ENCODE results near the gene SLC4A3.

The SLC4A3 gene

GRCh38 chr2:219613461-219614070, 13.9 kb upstream of the SLC4A3 start:
- no peak for DNase-seq (ENCODE audit: low spot score)

- DNase-seq (ENCODE audit: low spot score), result no peak
These were observed 13.2 kb upstream of the SLC4A3 start for GRCh38 chr2:219614076-219614860.

DNA sequence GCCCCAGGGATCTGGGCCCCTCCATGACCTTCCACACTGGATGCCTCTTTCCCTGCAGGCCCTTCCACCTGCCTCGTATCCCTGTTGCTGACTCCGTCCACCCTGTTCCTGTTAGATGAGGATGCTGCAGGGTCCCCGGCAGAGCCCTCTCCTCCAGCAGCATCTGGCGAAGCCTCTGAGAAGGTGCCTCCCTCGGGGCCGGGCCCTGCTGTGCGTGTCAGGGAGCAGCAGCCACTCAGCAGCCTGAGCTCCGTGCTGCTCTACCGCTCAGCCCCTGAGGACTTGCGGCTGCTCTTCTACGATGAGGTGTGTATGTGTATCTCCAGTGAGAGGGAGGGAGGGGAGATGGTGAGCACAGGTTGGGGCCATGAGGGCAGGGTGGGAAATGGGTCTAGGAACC, 12.4 kb upstream of the SLC4A3 start:
- no peak for DNase-seq (ENCODE audit: low spot score)

- no peak for DNase-seq (ENCODE audit: low spot score)
These were observed 11.5 kb upstream of the SLC4A3 start for GRCh38 chr2:219615894-219616293.

- DNase-seq (ENCODE audit: low spot score), result no peak
These were observed 10.9 kb upstream of the SLC4A3 start for GRCh38 chr2:219616550-219616949.

DNA sequence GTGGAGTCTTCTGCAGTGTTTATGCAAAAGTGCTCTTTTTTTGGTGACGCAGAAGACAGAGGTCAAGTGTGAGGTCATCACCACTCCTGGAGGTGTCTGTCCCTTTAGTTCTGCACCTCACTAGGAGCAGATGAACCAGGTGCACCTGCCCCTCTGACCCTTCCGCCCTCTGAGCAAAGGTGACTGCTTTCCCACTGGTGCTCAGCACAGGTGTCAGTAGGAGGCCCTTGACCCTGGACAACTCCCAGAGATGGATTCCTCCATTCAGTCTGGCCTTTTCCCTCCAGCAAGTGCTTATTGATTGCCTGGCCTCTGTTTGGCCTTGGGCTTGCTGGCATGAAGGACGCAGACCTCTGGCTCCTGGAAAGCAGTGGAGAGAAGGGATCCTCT, 8.7 kb upstream of the SLC4A3 start:
- DNase-seq (ENCODE audit: low spot score), result no peak

GRCh38 chr2:219619235-219619634, 8.2 kb upstream of the SLC4A3 start:
- no peak for DNase-seq (ENCODE audit: low spot score)

GRCh38 chr2:219620546-219620945, 6.9 kb upstream of the SLC4A3 start:
- no peak for DNase-seq (ENCODE audit: low spot score)

DNA sequence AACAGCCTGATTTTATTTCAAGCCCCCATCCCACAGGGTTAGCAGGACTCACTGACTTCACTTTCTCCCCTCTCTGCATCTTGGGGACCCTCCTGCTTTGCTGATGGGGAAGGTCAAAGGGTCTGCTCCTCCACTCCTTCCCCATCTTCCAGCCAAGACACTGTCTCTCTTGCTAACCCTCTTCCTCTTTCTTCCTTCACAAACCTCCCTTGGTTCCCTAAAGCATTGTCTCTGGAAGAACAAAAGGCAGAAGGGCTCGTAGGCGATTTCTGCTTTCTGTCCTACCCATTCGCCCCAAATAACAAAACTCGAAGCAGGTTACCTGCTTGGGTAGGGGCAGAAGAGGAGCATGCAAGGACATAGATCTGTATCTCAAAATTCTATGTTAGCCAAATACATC, 5.5 kb upstream of the SLC4A3 start:
- DNase-seq (ENCODE audit: low spot score), result no peak

GRCh38 chr2:219622472-219622871, 5.0 kb upstream of the SLC4A3 start:
- DNase-seq (ENCODE audit: low spot score), result no peak

DNA sequence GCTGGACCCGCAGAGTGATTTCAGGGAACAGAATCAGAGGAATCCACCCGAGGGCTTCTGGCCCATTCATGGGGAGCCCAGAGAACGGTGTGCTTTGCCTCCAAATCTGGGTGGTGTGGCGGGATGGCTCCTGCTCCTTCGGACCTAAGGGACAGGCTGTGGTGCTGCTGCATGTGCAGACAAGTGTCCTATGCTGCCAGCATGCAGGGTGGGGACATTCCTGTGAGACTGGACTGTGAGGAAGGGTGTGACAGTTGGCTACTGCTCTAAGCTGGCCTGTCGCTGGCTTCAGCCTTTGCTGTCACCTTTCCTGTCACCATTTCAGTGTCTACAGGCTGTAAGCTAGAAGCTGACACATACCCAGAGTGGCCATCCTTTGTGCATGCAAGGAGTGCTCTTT, 2.9 kb upstream of the SLC4A3 start:
- DNase-seq (ENCODE audit: low spot score), result no peak

- DNase-seq (ENCODE audit: low spot score), result no peak
These were observed 2.3 kb upstream of the SLC4A3 start for GRCh38 chr2:219625179-219625578.

DNA sequence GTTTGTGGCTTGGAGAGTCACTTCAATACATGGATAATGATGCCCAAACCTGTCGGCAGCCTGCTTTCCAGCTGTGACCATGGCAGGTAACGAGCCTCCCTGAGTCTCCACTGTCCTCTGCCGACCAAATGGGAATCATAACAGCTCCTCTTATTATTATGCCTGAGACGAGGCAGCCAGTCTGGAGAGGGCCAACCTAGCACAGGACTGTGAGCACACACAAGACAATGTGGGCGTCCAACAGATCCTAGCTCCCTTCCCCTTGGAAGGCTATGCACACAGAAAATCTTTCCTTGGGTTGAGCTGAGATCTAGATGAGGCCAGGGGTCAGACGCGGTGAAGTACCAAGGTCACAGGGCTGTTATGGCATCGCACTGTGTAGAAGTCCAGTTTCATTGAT, 890 bp upstream of the SLC4A3 start:
- no peak for DNase-seq (ENCODE audit: low spot score)

DNA sequence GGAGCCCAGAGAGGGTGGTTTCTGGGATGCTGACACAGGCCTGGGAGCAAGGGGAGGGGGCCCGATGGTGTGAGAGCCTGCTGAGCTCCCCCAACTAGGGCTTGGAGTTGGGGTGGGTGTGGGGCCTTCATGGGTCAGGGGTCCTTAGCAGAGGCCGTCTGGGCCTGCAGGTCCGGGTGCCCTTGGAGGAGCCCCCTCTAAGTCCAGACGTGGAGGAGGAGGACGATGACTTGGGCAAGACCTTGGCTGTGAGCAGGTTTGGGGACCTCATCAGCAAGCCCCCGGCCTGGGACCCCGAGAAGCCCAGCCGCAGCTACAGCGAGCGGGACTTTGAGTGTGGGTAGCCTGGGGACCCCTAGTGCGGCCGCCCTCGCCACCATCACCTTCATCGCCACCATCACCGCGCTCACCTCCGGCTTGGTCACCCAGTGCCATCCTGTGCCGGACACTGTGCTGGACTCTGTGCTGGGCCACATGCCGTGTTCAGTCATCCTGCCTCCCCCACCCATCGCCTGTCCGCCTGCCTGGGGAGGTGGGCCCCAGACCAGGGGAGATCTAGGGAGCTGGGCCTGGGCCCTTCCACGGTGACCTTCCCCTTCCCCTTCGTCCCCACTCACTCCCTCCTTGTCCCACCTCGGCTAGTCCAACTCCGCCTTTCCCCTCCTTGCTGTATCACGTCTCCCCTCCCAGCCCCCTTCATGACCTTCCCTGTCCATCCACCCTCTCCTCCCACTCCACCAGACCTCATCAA, 980 bp downstream of the SLC4A3 start:
- DNase-seq (ENCODE audit: low spot score), result no peak

GRCh38 chr2:219628986-219629901, 1.8 kb downstream of the SLC4A3 start:
- DNase-seq (ENCODE audit: low spot score), result no peak

- DNase-seq (ENCODE audit: low spot score), result no peak
These were observed 2.7 kb downstream of the SLC4A3 start for GRCh38 chr2:219629976-219630695.

DNA sequence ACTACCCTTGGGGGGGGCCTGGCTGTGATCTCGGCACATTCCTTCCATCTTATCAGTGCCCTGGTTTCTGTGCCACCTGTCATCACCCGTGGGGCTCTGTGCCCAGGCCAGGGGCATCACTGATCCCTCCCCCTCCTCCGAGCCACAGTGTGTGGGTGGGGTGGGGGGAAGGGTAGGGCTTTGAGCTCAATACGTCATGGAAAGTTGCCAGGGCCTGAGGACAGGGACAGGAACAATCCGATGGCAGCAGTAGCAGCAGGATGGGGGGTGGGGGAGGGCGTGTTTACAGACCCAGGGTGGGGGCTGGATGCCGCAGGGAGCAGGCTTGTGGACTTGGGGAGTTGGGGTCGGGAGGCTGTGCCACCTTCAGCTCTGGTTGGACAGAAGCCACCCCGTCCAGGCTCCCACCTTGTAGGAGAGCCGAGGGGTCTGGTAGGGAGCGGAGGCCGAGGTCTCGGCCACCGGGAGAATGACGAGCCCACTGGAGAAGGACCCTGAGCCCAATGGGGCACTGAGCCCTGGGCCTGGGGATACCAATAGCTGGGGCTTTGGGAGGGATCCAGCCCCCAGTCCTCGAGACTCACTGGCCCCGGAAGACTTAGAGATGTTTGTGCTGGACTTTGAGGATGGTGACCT, 3.5 kb downstream of the SLC4A3 start:
- no peak for DNase-seq (ENCODE audit: low spot score)

DNA sequence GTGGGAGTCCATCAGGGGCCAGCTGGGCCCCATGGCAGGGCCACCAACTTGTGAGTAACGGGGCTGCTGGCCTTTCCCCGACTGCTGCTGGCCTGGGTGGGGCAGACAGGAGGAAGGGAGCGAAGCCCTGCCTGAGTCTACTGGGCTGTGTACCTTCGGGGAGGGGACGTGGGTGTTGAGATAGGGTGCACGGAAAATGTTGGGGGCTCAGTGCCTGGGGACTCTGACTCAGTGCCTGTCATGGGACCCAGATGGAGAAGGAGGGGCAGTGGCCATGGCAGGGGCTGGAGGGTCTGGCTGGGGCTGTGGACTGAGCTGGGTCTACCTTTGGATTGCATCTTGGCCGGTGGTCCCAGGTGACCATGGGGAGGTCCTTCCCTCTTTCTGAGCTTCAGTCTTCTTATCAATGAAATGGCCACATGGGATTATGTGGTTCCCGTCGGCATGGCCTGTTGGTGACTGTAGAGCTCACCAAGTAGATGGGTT, 4.0 kb downstream of the SLC4A3 start:
- no peak for DNase-seq (ENCODE audit: low spot score)

DNA sequence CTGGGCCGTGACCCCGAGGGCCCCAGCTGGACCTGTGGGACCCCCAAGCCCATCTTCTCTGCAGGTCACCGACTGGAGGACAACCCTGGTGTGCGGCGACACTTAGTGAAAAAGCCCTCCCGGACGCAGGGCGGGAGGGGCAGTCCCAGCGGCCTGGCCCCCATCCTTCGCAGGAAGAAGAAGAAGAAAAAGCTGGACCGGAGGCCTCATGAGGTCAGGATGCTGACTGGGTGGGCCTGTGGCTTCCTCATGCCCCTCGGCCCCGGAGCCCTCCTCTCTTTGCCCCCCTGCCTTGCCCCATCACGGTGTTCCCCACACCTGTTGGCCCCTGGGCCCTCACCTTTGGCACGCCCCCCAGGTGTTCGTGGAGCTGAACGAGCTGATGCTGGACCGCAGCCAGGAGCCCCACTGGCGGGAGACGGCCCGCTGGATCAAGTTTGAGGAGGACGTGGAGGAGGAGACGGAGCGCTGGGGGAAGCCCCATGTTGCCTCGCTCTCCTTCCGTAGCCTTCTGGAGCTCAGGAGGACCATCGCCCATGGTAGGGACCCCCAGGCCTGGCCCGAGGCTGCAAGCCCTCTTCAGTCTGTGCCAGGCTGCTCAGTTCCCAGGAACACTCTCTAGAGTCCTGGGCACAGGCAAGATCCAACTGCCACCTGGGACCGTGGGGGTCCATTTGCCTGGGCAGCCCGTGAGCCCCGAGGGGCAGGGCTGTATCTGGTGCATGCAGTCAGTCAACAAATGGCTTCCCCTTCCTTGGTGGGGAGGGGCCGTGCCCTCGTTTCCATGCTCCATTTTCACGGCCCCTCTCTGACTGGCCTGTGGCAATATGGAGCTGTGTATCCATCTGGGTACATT, 4.7 kb downstream of the SLC4A3 start:
- DNase-seq (ENCODE audit: low spot score), result no peak

- DNase-seq (ENCODE audit: low spot score), result no peak
These were observed 5.3 kb downstream of the SLC4A3 start for GRCh38 chr2:219632760-219633105.

Data from HuH-7.5 (cell line).